ENCODE data around the gene ABCC1. TPM values are rescaled to one million over a fixed set of nuclear protein-coding genes. Genes with fewer than 3 reads are reported as not detected.

Gene ABCC1
- total and polyA plus RNA-seq, 2 of the 8 experiments (the other 6 are each of a cell fraction or from before 2014, with no cell fraction given): 42.6 to 66.8 TPM

GRCh38 chr16:16157166-16157565 is 207.8 kb downstream of the ABCC1 start:
- TF ChIP-seq ASH2L (IDR thresholded peaks at IDR 0.05; ENCODE audit: low read length): no peak
- TF ChIP-seq RXRA (IDR thresholded peaks at IDR 0.05; ENCODE audit: insufficient read depth, low read depth, low read length): no peak
- TF ChIP-seq USF2 (IDR thresholded peaks at IDR 0.05; ENCODE audit: low read length): no peak
- no peak for TF ChIP-seq SIX5 (IDR thresholded peaks at IDR 0.05; ENCODE audit: low read depth, low read length)
- no peak for TF ChIP-seq SP4 (IDR thresholded peaks at IDR 0.05; ENCODE audit: low read length)
- TF ChIP-seq SP2 (IDR thresholded peaks at IDR 0.05; ENCODE audit: low read length): no peak
- no peak for TF ChIP-seq PHF8 (conservative IDR thresholded peaks at IDR 0.05; ENCODE audit: low read depth, low read length)
- no peak for TF ChIP-seq BCL11A (IDR thresholded peaks at IDR 0.05; ENCODE audit: low read depth in 2 of 2, low read length in 2 of 2)
- no peak for TF ChIP-seq ATF2 (IDR thresholded peaks at IDR 0.05; ENCODE audit: low read length)
- POLR2A ChIA-PET (ENCODE audit: partially characterized antibody): interaction anchor here (0.6 kb wide), 2 partner anchors 82 to 299 kb away, joined by 3 to 4 read pairs; no protein-coding TSS in a partner anchor
- FAIRE-seq (no peak), DNase-seq (ENCODE audit: low read depth in 1 of 2, low spot score in 2 of 2) (no peak)
- no peaks in the 10 kb centered on the region for H3K36me3 ChIP-seq (ENCODE audit: control insufficient read depth in 2 of 4, insufficient read depth in 4 of 4, low read length in 3 of 4)
- H3K9ac ChIP-seq (replicated peaks in 1 of 4; ENCODE audit: extremely low read depth in 1 of 4, low read depth in 3 of 4, low read length in 3 of 4): no peak overlapping the region
- no peaks in the 10 kb centered on the region for H3K4me1 ChIP-seq (replicated peaks in 1 of 4; ENCODE audit: control insufficient read depth in 3 of 4, insufficient read depth in 4 of 4, low read length in 3 of 4)
- H3K23me2 ChIP-seq (ENCODE audit: low read depth, low read length): peaks cover 6% of the 10 kb centered on the region; the same call in 1 of the 2 replicates
- peaks cover 22 to 26% of the 10 kb centered on the region in 2 experiments for H3K9me3 ChIP-seq (ENCODE audit: insufficient read depth in 2 of 2, low read depth in 1 of 2, low read length in 1 of 2)
- H2BK5ac ChIP-seq (ENCODE audit: low read depth, low read length): no peak overlapping the region
- H3K4me2 ChIP-seq (ENCODE audit: insufficient read depth in 1 of 2, low read depth in 2 of 2, low read length in 2 of 2): no peak overlapping the region
- no peak overlapping the region for H4K5ac ChIP-seq (ENCODE audit: insufficient read length, low read depth, low read length)
- H2BK15ac ChIP-seq (ENCODE audit: low read length): no peak overlapping the region
- WGBS, 2 experiments (ENCODE audit: extremely low coverage in 1 of 2, insufficient coverage in 1 of 2, insufficient read length in 1 of 2, insufficient replicate concordance in 2 of 2, low coverage in 1 of 2, low lambda C conversion rate in 2 of 2, missing lambda C conversion rate in 1 of 2): 81% methylated on average over 1 of the region's 1 CpG; no CpG with 5 or more reads in 1 of the 2 experiments
- no peak overlapping the region for H2AK5ac ChIP-seq (ENCODE audit: low read depth, low read length)
- H2BK20ac ChIP-seq (ENCODE audit: low read length): no peak overlapping the region
- H3K79me1 ChIP-seq (ENCODE audit: low read depth, low read length): no peaks in the 10 kb centered on the region
- H3K4ac ChIP-seq (replicated peaks; ENCODE audit: insufficient read length, low read depth, low read length): no peak overlapping the region
- no peak overlapping the region for H3K27ac ChIP-seq (ENCODE audit: low read depth, low read length)
- no peaks in the 10 kb centered on the region for H3K79me2 ChIP-seq (ENCODE audit: control insufficient read depth in 1 of 2, insufficient read depth in 2 of 2, low read length in 2 of 2)
- CTCF ChIA-PET (ENCODE audit: partially characterized antibody): interaction anchor here (1.2 to 2.0 kb wide), 3 partner anchors 12 to 30 kb away, joined by 3 to 7 read pairs (median 6); no protein-coding TSS in a partner anchor
- no peaks in the 10 kb centered on the region for H3K27me3 ChIP-seq (replicated peaks in 1 of 4; ENCODE audit: control insufficient read depth in 3 of 4, extremely low read depth in 1 of 4, insufficient read depth in 3 of 4, low read length in 3 of 4)
- H2BK120ac ChIP-seq (replicated peaks; ENCODE audit: low read depth, low read length): no peak overlapping the region
- no peak overlapping the region for H2BK12ac ChIP-seq (ENCODE audit: low read depth, low read length)
- peaks cover 0 to 4% of the 10 kb centered on the region in 2 experiments for H4K20me1 ChIP-seq (replicated peaks in 1 of 2; ENCODE audit: control insufficient read depth in 1 of 2, insufficient read depth in 2 of 2, low read length in 2 of 2)
- no peak overlapping the region for H3K14ac ChIP-seq (ENCODE audit: insufficient read length)
- no peak overlapping the region for H3K56ac ChIP-seq (replicated peaks; ENCODE audit: insufficient read length, low read depth, low read length)
- H4K91ac ChIP-seq (replicated peaks; ENCODE audit: insufficient read length, low read length): no peak overlapping the region
- H3K4me3 ChIP-seq (ENCODE audit: extremely low read depth in 1 of 4, insufficient read depth in 2 of 4, low read depth in 3 of 4, low read length in 4 of 4): no peak overlapping the region
- no peak overlapping the region for H3K18ac ChIP-seq (ENCODE audit: extremely low read depth, low read length)
- no peak overlapping the region for H2AFZ ChIP-seq (ENCODE audit: low read length)
- no peak overlapping the region for H4K8ac ChIP-seq (ENCODE audit: extremely low read depth, insufficient read depth, low read length)
- no peak overlapping the region for H3K23ac ChIP-seq (ENCODE audit: insufficient read length)
